ENCODE data around the gene SEC14L6. TPM values are rescaled to one million over a fixed set of nuclear protein-coding genes. Genes with fewer than 3 reads are reported as not detected.
A peak's percentile ranks its signal among the peaks of the same experiment; 100 is the strongest.

The SEC14L6 gene
- total RNA-seq, 2 experiments from 2014 or later, result not detected

DNA sequence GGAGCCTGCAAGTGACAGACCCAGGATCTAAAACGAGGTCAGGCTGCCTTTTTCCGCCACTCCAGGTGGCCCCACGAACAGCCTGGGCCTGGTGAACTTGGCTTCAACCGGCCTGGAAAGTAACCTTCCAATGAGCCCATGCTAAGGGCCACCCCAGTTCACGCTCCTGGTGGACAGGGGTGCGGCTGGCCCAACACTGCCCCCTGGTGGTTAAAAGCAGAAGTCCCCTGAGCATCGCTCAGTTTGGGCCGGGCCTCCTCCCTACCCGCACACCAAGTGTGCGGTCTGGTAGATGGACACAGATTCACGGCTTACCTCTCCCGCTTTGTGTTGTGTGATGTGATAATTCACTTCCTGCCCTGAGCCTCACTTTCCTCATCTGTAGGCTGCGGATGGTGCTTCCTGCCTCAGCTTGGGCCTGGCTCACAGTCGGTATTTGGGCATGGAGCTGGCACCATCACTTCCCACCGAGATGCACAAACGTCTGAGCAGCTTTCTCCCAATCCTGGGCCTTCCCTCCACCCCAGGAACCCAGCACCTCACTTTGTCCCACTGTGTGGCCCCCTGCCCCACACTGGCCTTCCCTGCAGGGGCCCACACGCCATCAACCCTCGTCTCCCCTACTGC is 61.1 kb downstream of the SEC14L6 start:
- peak; percentile 98 for ATAC-seq (ENCODE audit: poor library complexity)
- ChIA-PET POLR2A (interaction anchor here (0.8 to 1.0 kb wide), 2 partner anchors 61 to 129 kb away, joined by 3 read pairs; partner anchors contain the start of genes CCDC157 and SF3A1), CTCF (interaction anchor here (0.6 to 4.2 kb wide), 13 partner anchors 11 to 197 kb away, joined by 3 to 24 read pairs (median 5); partner anchors contain the start of genes RNF215, SEC14L2 and TBC1D10A)
- TF ChIP-seq CTCF (IDR thresholded peaks at IDR 0.05), result peak; percentile 98
- Mint-ChIP-seq H3K4me3 (no peak overlapping the region), H3K27ac (no peak overlapping the region), H3K27me3 (peaks cover 5% of the 10 kb centered on the region), H3K9me3 (no peaks in the 10 kb centered on the region), H3K4me1 (ENCODE audit: low read depth) (no peaks in the 10 kb centered on the region), H3K36me3 (ENCODE audit: low read depth) (no peaks in the 10 kb centered on the region)
- Histone ChIP-seq H3K9me3 (ENCODE audit: control insufficient read depth in 1 of 2, insufficient read depth in 1 of 2, low read length in 2 of 2) (no peaks in the 10 kb centered on the region), H3K27ac (ENCODE audit: low read depth in 1 of 2, low read length in 2 of 2) (no peak overlapping the region), H3K36me3 (ENCODE audit: insufficient read depth, low read length) (no peaks in the 10 kb centered on the region), H3K4me3 (ENCODE audit: low read length) (no peak overlapping the region), H3K27me3 (ENCODE audit: control insufficient read depth in 1 of 2, insufficient read depth in 2 of 2, low read length in 2 of 2) (peaks cover 0 to 2% of the 10 kb centered on the region in 2 experiments), H3K4me1 (ENCODE audit: insufficient read depth, low read length) (peaks cover 6% of the 10 kb centered on the region)
- intact Hi-C loops (cut with DNase I, micrococcal nuclease), result loop anchor here (1.0 to 10.0 kb wide), 8 partner anchors 38 to 381 kb away; partner anchors contain the start of genes CASTOR1 (in 1 of the 2) and MTFP1 (in 1 of the 2)
- peak; percentile 58 to 88 (median 74) for DNase-seq

DNA sequence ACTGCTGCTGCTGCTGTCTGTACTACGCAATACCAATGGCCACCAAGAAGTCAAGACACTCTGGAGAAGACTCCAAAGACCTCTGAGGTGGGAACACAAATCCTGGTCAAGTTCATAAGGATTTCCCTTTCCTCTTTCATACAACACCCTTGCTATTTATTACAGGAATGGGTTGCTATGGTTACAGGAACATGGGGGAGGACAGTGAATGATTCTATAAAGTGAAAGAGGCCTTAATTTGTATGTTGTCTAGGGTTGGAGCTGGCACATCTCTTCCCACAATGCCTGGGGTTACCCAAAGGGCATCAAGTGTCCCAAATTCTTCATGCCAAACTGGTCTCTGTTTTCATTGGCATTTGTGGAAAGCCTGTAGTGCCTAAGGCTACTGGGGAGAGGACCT is 63.4 kb downstream of the SEC14L6 start:
- peaks cover 0 to 2% of the 10 kb centered on the region in 2 experiments for H3K27me3 ChIP-seq (ENCODE audit: control insufficient read depth in 1 of 2, insufficient read depth in 2 of 2, low read length in 2 of 2)
- H3K36me3 Mint-ChIP-seq (ENCODE audit: low read depth), result no peaks in the 10 kb centered on the region
- intact Hi-C loops (cut with DNase I, micrococcal nuclease), result loop anchor here in 1 of 2 experiments (10.0 kb wide), 1 partner anchor 378 kb away; no protein-coding TSS in a partner anchor
- ATAC-seq (ENCODE audit: poor library complexity) (no peak), DNase-seq (no peak)
- H3K9me3 ChIP-seq (ENCODE audit: control insufficient read depth in 1 of 2, insufficient read depth in 1 of 2, low read length in 2 of 2), result no peaks in the 10 kb centered on the region
- no peak overlapping the region for H3K4me3 ChIP-seq (ENCODE audit: low read length)
- no peak overlapping the region for H3K27ac Mint-ChIP-seq
- ChIA-PET POLR2A (no interaction called here), CTCF (interaction anchor here (4.2 kb wide), 1 partner anchor 93 kb away, joined by 24 read pairs; no protein-coding TSS in a partner anchor)
- H3K4me1 ChIP-seq (ENCODE audit: insufficient read depth, low read length), result peaks cover 6% of the 10 kb centered on the region
- peaks cover 5% of the 10 kb centered on the region for H3K27me3 Mint-ChIP-seq
- no peaks in the 10 kb centered on the region for H3K4me1 Mint-ChIP-seq (ENCODE audit: low read depth)
- H3K27ac ChIP-seq (ENCODE audit: low read depth in 1 of 2, low read length in 2 of 2), result no peak overlapping the region
- H3K9me3 Mint-ChIP-seq, result no peaks in the 10 kb centered on the region
- H3K4me3 Mint-ChIP-seq, result no peak overlapping the region
- H3K36me3 ChIP-seq (ENCODE audit: insufficient read depth, low read length), result no peaks in the 10 kb centered on the region
- no peak for TF ChIP-seq CTCF (IDR thresholded peaks at IDR 0.05)

GRCh38 chr22:30481711-30482110 is 64.8 kb downstream of the SEC14L6 start:
- no peak overlapping the region for H3K27ac ChIP-seq (ENCODE audit: low read depth in 1 of 2, low read length in 2 of 2)
- peaks cover 0 to 2% of the 10 kb centered on the region in 2 experiments for H3K27me3 ChIP-seq (ENCODE audit: control insufficient read depth in 1 of 2, insufficient read depth in 2 of 2, low read length in 2 of 2)
- ChIA-PET POLR2A (no interaction called here), CTCF (no interaction called here)
- H3K4me3 Mint-ChIP-seq, result no peak overlapping the region
- no peak overlapping the region for H3K4me3 ChIP-seq (ENCODE audit: low read length)
- intact Hi-C loops (cut with DNase I, micrococcal nuclease), result loop anchor here in 1 of 2 experiments (10.0 kb wide), 1 partner anchor 377 kb away; no protein-coding TSS in a partner anchor
- no peaks in the 10 kb centered on the region for H3K4me1 Mint-ChIP-seq (ENCODE audit: low read depth)
- no peaks in the 10 kb centered on the region for H3K9me3 ChIP-seq (ENCODE audit: control insufficient read depth in 1 of 2, insufficient read depth in 1 of 2, low read length in 2 of 2)
- TF ChIP-seq CTCF (IDR thresholded peaks at IDR 0.05), result no peak
- H3K27me3 Mint-ChIP-seq, result peaks cover 5% of the 10 kb centered on the region
- no peak overlapping the region for H3K27ac Mint-ChIP-seq
- H3K36me3 ChIP-seq (ENCODE audit: insufficient read depth, low read length), result no peaks in the 10 kb centered on the region
- H3K4me1 ChIP-seq (ENCODE audit: insufficient read depth, low read length), result peaks cover 6% of the 10 kb centered on the region
- no peaks in the 10 kb centered on the region for H3K36me3 Mint-ChIP-seq (ENCODE audit: low read depth)
- H3K9me3 Mint-ChIP-seq, result no peaks in the 10 kb centered on the region
- ATAC-seq (ENCODE audit: poor library complexity) (no peak), DNase-seq (no peak)
